Rectal smooth muscle tissue (tissue), 1 donor: Measurements from ENCODE around the gene PLEKHM3.

Source experiments
- H3K27ac ChIP-seq: one replicate; pipeline ENCODE4 v1.7.0; 2013; ENCODE audit warnings: low read depth, low read length, inconsistent platforms
- H3K27me3 ChIP-seq: one replicate; pipeline ENCODE4 v1.7.0; 2013; ENCODE audit warnings: low read length; ENCODE audit not compliant: control insufficient read depth, insufficient read depth
- H3K36me3 ChIP-seq: one replicate; pipeline ENCODE4 v1.7.0; 2013; ENCODE audit warnings: low read length; ENCODE audit not compliant: control insufficient read depth, insufficient read depth
- H3K4me1 ChIP-seq: one replicate; pipeline ENCODE4 v1.7.0; 2013; ENCODE audit warnings: low read length; ENCODE audit not compliant: control insufficient read depth, insufficient read depth
- H3K4me3 ChIP-seq: one replicate; pipeline ENCODE4 v1.7.0; 2013; ENCODE audit warnings: low read length
- H3K9ac ChIP-seq: one replicate; pipeline ENCODE4 v1.7.0; 2013; ENCODE audit warnings: low read length

Gene PLEKHM3

DNA sequence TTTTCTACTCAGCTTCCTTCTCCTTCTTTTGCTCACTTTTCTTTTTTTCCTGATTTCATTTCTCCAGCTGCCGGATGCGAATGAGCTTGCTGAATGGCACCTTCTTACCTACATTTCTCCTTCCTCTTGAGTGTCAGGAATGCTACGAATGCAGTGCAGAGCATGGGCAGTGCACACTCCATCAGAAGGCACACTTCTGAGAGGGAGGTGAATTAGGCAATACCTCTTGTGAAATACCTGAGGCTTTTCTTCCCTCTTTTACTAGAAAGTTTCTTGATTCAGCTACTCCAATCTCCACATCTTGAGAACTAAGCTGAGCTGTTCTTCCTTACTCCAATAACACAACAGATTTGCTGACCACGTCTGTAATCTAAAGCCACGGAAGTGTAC lies 51.1 kb downstream of the PLEKHM3 start:
- H3K27me3 ChIP-seq, result no peaks in the 10 kb centered on the region
- H3K4me3 ChIP-seq, result no peak overlapping the region
- H3K9ac ChIP-seq, result no peak overlapping the region
- no peaks in the 10 kb centered on the region for H3K4me1 ChIP-seq
- H3K27ac ChIP-seq, result no peak overlapping the region
- peaks cover 6% of the 10 kb centered on the region for H3K36me3 ChIP-seq

DNA sequence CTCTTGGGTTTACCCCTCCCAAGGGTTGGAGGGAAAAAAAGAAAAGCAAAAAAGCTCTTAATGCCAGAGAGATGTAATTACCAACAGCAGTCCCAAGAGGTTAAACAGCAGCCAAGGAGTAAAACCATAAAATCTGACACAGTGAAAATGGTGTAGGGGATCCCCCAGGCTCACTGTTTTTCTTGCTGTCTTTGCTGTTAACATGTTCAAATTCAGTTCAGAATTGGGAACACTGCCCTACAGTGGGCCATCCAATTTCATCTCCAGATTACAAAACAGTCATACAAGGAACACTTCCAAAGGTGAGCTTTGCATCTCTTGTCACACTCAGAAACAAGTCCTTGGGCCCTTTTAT lies 54.5 kb downstream of the PLEKHM3 start:
- H3K27me3 ChIP-seq, result no peaks in the 10 kb centered on the region
- no peak overlapping the region for H3K9ac ChIP-seq
- H3K27ac ChIP-seq, result no peak overlapping the region
- peaks cover under 1% of the 10 kb centered on the region for H3K36me3 ChIP-seq
- H3K4me3 ChIP-seq, result no peak overlapping the region
- H3K4me1 ChIP-seq, result no peaks in the 10 kb centered on the region

DNA sequence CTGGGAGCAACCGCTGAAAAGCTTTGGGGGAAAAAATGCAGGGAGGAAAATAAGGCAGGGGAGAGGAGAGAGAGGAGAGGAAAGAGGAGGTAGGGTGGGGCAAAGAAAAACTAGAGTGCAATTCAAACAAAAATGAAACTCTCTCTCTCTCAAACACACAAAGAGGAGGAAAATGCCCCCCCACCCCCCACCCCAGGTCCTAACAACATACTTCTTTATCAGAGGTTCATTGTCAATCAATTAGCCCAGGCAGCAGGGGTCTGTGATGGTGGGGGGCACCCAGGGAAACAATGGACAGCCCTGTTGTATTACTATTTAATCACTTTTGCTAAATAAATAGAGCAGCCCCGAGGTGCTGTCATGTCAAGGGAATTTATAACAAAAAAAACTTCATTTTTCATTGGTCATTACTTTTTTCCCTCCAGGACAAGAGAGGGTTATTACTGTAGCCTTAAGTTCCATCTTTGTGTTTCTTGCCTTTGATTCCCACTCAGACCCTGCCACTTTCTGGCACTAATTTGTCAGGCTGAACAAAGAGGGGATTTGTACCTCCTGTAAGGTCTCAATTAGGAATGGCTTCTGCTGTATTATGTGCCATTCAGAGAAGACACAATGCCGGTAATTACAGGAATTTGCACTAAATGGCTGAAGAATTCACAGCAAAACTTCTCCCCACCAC lies 55.0 kb downstream of the PLEKHM3 start:
- no peak overlapping the region for H3K9ac ChIP-seq
- H3K27me3 ChIP-seq, result no peaks in the 10 kb centered on the region
- no peak overlapping the region for H3K4me3 ChIP-seq
- H3K36me3 ChIP-seq, result no peaks in the 10 kb centered on the region
- H3K4me1 ChIP-seq, result no peaks in the 10 kb centered on the region
- no peak overlapping the region for H3K27ac ChIP-seq

DNA sequence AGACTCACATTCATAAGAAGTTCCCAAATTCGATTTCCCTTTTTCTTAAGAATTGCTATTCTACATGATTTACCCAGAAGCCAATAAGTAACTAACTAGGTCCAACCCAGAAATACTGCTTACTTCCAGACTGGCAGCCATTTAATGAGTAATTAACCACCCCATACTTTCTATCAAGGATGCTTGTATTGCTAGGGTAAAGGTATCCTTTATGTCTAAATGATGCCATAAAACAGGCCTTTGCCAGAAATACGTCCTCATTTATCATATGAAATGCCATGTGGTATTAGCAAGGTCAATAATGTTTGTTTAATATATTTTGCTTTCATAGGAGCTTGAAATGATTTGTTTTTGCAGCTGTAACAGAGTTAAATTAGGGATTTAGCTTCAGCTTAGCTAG lies 56.1 kb downstream of the PLEKHM3 start:
- Histone ChIP-seq H3K36me3 (no peaks in the 10 kb centered on the region), H3K4me1 (no peaks in the 10 kb centered on the region), H3K4me3 (no peak overlapping the region), H3K27ac (no peak overlapping the region), H3K27me3 (no peaks in the 10 kb centered on the region), H3K9ac (no peak overlapping the region)

DNA sequence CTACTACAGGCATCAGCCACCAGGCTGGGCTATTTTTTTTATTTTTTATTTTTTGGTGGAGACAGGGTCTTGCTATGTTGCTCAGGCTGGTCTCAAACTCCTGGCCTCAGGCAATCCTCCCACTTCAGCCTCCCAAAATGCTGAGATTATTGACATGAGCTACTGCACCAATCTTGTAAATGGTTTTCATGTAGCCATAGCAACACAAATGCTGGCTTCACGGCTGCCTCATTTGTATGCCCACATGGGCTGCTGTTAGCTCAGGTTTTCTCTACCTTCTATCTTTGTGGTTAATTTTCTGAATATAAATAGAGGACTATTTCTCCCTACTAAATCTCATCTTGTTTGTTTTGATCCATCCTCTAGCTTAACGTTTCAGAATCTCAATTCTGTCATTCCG lies 58.2 kb downstream of the PLEKHM3 start:
- Histone ChIP-seq H3K4me3 (no peak overlapping the region), H3K36me3 (no peaks in the 10 kb centered on the region), H3K4me1 (no peaks in the 10 kb centered on the region), H3K27me3 (no peaks in the 10 kb centered on the region), H3K9ac (no peak overlapping the region), H3K27ac (no peak overlapping the region)

DNA sequence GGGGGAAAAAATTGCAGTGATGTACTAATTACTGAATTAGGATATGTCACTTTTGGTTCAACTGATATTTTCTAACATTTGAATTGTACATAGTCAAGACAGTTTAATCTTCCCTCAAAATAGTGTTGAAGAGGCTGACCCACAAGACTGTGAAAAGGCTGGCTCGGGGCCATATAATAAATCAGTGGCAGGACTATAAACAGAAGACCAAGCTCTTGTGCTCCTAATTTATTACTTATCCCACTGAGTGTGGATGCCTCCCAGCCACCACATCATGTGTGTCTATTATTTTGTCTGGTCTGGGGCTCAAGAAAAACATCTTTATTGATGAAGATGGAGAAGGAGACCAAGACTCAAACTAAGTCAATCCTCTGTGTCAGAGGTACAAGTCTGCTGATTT lies 64.4 kb downstream of the PLEKHM3 start:
- Histone ChIP-seq H3K27ac (no peak overlapping the region), H3K36me3 (no peaks in the 10 kb centered on the region), H3K9ac (no peak overlapping the region), H3K4me3 (no peak overlapping the region), H3K4me1 (peaks cover 4% of the 10 kb centered on the region), H3K27me3 (no peaks in the 10 kb centered on the region)

DNA sequence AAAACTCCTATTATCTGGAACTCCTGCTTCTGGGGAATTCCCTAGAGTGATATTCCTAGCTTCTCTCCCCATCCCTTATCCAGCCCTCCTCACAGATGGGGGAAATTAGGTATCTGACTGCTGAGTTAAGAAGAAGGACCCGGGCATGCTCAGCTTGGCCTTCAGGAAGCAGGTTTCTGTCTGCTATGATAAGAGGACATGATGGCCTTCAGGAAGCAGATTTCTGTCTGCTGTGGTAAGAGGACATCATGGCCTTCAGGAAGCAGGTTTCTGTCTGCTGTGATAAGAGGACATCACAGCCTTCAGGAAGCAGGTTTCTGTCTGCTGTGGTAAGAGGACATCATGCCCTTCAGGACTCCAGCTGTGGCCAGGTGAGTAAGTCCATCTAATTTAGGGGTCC lies 65.2 kb downstream of the PLEKHM3 start:
- H3K9ac ChIP-seq, result no peak overlapping the region
- peaks cover 4% of the 10 kb centered on the region for H3K4me1 ChIP-seq
- H3K27me3 ChIP-seq, result no peaks in the 10 kb centered on the region

DNA sequence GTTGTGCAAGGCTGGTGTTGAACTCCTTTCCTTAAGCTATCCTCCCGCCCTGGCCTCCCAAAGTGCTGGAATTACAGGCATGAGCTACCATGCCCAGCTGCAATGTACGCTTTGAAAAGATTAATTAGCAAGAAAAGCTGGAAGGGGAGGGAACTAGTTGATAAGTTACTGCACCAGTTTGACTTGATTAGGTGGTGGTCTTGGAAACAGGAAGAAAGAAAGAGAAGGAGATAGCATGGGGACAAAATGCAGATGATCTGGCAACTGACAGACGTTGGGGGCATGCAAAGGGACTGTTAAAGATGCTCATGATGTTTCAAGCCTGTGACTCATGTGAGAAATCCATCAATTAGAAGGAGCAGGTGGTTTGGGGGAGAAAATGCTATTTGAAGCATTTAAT lies 68.6 kb downstream of the PLEKHM3 start:
- H3K27ac ChIP-seq, result no peak overlapping the region
- peaks cover 4% of the 10 kb centered on the region for H3K4me1 ChIP-seq
- no peak overlapping the region for H3K9ac ChIP-seq
- H3K4me3 ChIP-seq, result no peak overlapping the region
- H3K36me3 ChIP-seq, result no peaks in the 10 kb centered on the region
- H3K27me3 ChIP-seq, result no peaks in the 10 kb centered on the region

More for the DNA sequence above, 65.2 kb downstream of the PLEKHM3 start:
- no peak overlapping the region for H3K27ac ChIP-seq
- no peaks in the 10 kb centered on the region for H3K36me3 ChIP-seq
- no peak overlapping the region for H3K4me3 ChIP-seq

DNA sequence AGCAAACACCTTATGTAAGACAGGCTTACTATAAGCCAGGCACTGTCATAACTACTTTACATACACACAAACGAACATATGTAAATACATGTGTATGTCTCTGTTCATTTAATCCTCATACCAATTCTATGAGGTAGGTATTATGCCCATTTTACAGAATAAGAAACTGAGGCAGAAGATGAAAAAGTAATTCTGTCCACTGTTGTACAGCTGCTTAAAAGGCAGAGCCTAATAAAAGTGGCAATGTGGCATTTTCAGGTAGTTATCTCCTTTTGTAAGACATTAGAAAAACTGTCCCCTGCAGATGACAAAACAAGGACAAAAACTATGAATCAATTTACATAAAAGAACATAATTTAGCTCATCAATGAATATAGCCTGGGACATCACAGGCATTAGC lies 69.9 kb downstream of the PLEKHM3 start:
- no peaks in the 10 kb centered on the region for H3K4me1 ChIP-seq
- no peak overlapping the region for H3K4me3 ChIP-seq
- no peaks in the 10 kb centered on the region for H3K36me3 ChIP-seq
- no peak overlapping the region for H3K27ac ChIP-seq
- H3K27me3 ChIP-seq, result no peaks in the 10 kb centered on the region
- no peak overlapping the region for H3K9ac ChIP-seq

DNA sequence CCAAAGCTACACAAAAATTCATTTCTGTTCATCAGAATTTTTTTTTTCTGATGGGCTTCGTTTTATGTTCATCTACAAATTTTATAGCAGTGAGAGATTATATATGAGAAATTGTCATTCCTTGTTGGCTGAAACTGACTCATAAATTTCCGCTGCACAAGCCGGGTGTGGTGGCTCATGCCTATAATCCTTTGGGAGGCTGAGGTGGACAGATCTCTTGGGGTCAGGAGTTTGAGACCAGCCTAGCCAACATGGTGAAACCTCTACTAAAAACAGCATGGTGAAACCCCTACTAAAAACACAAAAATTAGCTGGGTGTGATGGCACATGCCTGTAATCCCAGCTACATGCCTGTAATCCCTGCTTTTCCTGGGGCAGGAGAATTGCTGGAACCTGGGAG lies 72.0 kb downstream of the PLEKHM3 start:
- Histone ChIP-seq H3K27ac (no peak overlapping the region), H3K9ac (no peak overlapping the region), H3K36me3 (no peaks in the 10 kb centered on the region), H3K4me3 (no peak overlapping the region), H3K4me1 (no peaks in the 10 kb centered on the region), H3K27me3 (no peaks in the 10 kb centered on the region)

DNA sequence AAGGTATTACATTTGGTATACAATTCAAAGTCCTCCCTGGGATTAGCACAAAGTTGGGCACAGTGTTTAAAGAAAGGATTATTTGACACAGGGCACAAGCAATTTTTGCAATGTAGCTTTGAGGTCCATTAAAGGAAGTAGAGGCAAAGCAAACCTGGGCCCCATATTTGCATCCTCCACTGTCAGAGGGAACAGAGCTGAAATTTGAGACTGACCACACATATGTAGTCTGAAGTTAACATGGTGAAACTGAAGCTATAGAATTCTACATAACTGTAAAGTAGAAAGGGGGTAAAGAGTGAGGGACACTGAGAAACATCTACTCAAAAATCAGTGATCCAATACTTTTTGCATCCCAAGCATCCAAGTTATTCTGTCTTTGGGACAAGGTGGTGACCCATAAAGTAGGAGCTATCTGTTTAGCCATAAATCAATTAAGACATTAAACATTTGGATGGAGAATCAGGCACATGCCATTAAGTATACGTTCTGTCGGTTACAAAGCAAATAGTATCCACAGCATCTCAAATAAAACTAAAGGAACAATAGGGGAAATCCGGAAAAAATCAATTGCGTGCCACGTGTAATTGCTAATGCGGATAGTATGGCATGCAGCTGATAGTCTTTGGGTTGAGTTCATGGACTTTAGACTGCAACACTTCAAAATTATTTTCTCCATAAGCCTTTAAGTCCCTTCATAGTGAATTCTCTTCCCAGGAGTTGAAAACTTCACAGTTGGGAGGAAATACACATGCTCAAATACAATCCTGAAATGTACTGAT lies 72.6 kb downstream of the PLEKHM3 start:
- Histone ChIP-seq H3K4me1 (no peaks in the 10 kb centered on the region), H3K27ac (no peak overlapping the region), H3K9ac (no peak overlapping the region), H3K36me3 (no peaks in the 10 kb centered on the region), H3K27me3 (no peaks in the 10 kb centered on the region), H3K4me3 (no peak overlapping the region)

DNA sequence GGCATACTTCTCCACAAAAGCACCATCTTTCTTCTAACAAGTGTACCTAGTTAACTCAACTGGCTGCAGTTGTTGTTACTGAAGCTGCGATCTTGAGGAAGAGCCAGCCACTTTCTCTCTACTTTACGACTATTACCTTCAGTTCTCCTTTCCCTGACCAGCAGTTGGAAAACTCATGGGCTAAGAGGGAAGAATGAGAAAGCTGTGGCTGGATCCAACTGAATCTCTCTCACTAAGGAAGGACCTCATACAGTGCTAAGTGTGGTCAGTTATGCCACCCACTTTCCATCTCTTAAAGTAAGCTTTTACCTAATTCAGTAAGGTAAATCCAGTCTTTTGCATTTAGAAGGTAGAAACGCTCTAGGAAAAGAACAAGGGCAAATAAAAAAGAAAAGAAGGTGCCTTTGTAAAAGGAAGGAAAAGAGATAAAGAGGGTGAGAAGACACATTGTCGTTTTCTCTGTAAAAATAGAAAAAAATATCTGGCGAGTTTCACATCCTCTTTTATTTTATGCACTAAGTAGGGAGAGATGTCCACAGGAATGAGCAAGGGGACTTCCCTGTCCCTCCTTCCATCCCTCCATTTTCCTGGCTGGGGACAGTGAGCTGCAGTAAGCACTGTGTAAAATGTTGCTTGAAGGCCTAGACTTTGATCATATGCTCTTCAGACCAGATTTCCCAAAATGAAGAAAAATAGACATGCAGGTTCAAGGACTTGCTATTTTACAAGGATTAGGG lies 73.4 kb downstream of the PLEKHM3 start:
- no peak overlapping the region for H3K9ac ChIP-seq
- H3K27ac ChIP-seq, result no peak overlapping the region
- H3K4me3 ChIP-seq, result no peak overlapping the region
- no peaks in the 10 kb centered on the region for H3K4me1 ChIP-seq
- H3K27me3 ChIP-seq, result no peaks in the 10 kb centered on the region
- H3K36me3 ChIP-seq, result no peaks in the 10 kb centered on the region
